DOHH2 (cell line): ENCODE data around the gene RBM20.

ENCODE experiments used
- EZH2phosphoT487 ChIP-seq: fragments of 200-600 bp; sonication (generic); IDR thresholded peaks from 2 replicates; pipeline ENCODE4 v1.6.1; 2017; ENCODE audit warnings: borderline replicate concordance, mild to moderate bottlenecking, antibody characterized with exemption, low read length, moderate library complexity, mixed read lengths
- TF ChIP-seq, protein P1 (sequence below): fragments of 200-600 bp; sonication (generic); IDR thresholded peaks from one replicate; pipeline ENCODE4 v1.5.1; 2014; ENCODE audit warnings: antibody characterized with exemption, mild to moderate bottlenecking, low read depth, low read length; ENCODE audit not compliant: poor library complexity, severe bottlenecking

DNA sequence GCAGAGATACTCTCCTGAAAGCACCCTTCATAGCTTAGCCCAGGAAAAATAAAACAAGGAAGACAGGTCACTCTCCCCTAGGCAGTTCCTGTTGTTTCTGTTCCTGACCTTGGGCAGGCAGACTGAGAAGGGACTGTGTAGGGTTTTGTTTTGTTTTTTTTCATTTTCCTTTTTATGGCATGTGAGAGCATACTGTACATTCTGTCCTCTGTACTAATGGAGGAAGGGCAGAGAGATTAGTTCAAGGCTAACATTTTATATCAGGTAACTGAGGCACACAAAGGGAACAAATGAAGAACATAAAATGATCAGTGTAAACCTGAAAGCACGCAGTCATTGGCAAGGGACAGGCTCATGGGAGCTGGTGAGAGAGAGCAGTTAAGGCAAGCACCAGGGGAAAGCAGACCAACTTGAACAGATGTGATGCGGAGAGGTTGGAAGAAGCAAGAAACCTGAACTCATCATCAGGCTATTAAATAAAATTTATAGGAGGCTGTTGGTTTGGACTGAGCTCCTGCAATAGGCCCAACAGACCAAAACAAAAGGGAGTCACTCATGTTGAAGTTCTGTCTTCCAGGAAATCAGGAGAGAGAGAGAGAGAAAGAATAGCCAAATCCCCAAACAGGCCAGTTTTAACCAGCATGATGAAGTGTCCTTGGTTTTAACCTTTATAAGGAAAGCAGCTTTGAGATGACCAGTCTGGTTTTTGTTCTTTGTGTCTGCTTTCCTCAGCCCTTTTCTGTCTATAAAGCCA is 193.5 kb downstream of the RBM20 start:
- TF ChIP-seq, protein P1, sequence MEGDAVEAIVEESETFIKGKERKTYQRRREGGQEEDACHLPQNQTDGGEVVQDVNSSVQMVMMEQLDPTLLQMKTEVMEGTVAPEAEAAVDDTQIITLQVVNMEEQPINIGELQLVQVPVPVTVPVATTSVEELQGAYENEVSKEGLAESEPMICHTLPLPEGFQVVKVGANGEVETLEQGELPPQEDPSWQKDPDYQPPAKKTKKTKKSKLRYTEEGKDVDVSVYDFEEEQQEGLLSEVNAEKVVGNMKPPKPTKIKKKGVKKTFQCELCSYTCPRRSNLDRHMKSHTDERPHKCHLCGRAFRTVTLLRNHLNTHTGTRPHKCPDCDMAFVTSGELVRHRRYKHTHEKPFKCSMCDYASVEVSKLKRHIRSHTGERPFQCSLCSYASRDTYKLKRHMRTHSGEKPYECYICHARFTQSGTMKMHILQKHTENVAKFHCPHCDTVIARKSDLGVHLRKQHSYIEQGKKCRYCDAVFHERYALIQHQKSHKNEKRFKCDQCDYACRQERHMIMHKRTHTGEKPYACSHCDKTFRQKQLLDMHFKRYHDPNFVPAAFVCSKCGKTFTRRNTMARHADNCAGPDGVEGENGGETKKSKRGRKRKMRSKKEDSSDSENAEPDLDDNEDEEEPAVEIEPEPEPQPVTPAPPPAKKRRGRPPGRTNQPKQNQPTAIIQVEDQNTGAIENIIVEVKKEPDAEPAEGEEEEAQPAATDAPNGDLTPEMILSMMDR, result no peak
- TF ChIP-seq EZH2phosphoT487, result no peak
